Naive thymus-derived CD4-positive, alpha-beta T cell (primary cell): ENCODE results near the gene COLQ. TPM values are rescaled to one million over a fixed set of nuclear protein-coding genes. Genes with fewer than 3 reads are reported as not detected.

ENCODE experiments used
- ATAC-seq: fragments of 150-1000 bp; cut with Tn5 transposase; 2 replicates; pipeline ENCODE4 v1.10.0; 2021; ENCODE audit warnings: mild to moderate bottlenecking, moderate library complexity
- CTCF ChIA-PET: fragments of 350-600 bp; sonication (Branson Sonifier 250); formaldehyde crosslinking; loops from one replicate; lab custom pipeline; 2021; ENCODE audit warnings: antibody characterized with exemption; lab: Charles Lee
- POLR2A ChIA-PET: fragments of 350-600 bp; sonication (Branson Sonifier 250); formaldehyde crosslinking; loops from one replicate; lab custom pipeline; 2021; ENCODE audit warnings: antibody characterized with exemption, inconsistent platforms; lab: Charles Lee
- DNase-seq, 9 donors: peaks; one replicate each; pipeline versions ENCODE4 v3.0.0 to v3.0.0-alpha.2; 2020 to 2022; ENCODE audit warnings: mixed read lengths in 1 of 9
- H3K27ac ChIP-seq: one replicate; pipeline ENCODE4 v1.7.0; 2013; ENCODE audit warnings: mild to moderate bottlenecking, low read depth, low read length, moderate library complexity
- H3K27me3 ChIP-seq, 2 donors: one replicate each; pipeline ENCODE4 v1.7.0; 2013; ENCODE audit warnings: low read length in 2 of 2, mild to moderate bottlenecking in 2 of 2, moderate library complexity in 2 of 2; ENCODE audit not compliant: control insufficient read depth in 2 of 2, insufficient read depth in 2 of 2
- H3K36me3 ChIP-seq, 3 experiments: 1 replicate in 2 of 3; 2 replicates in 1 of 3; pipeline ENCODE4 v1.7.0; 2013; ENCODE audit warnings: low read length in 3 of 3, mild to moderate bottlenecking in 3 of 3, moderate library complexity in 1 of 3; ENCODE audit not compliant: insufficient read depth in 3 of 3, control insufficient read depth in 2 of 3
- H3K4me1 ChIP-seq, 2 donors: one replicate each; pipeline ENCODE4 v1.7.0; 2013; ENCODE audit warnings: low read length in 2 of 2, mild to moderate bottlenecking in 2 of 2, moderate library complexity in 1 of 2; ENCODE audit not compliant: control insufficient read depth in 2 of 2, insufficient read depth in 2 of 2
- H3K4me3 ChIP-seq: 2 replicates; pipeline ENCODE4 v1.7.0; 2013; ENCODE audit warnings: mild to moderate bottlenecking, low read length
- H3K9me3 ChIP-seq, 3 experiments: 1 replicate in 2 of 3; 2 replicates in 1 of 3; pipeline ENCODE4 v1.7.0; 2013; ENCODE audit warnings: low read length in 3 of 3; ENCODE audit not compliant: control insufficient read depth in 2 of 3
- H3K27ac Mint-ChIP-seq, 9 donors: one replicate each; pipeline ENCODE4 v1.8.0; 2020 to 2022; ENCODE audit warnings: mixed read lengths in 9 of 9, mild to moderate bottlenecking in 8 of 9, moderate library complexity in 5 of 9, inconsistent platforms in 2 of 9
- H3K27me3 Mint-ChIP-seq, 5 donors: one replicate each; pipeline ENCODE4 v1.8.0; 2021 to 2022; ENCODE audit warnings: mixed read lengths in 5 of 5, mild to moderate bottlenecking in 1 of 5
- H3K36me3 Mint-ChIP-seq, 5 donors: one replicate each; pipeline ENCODE4 v1.8.0; 2020 to 2022; ENCODE audit warnings: mixed read lengths in 5 of 5, mild to moderate bottlenecking in 3 of 5, inconsistent platforms in 1 of 5
- H3K4me1 Mint-ChIP-seq, 7 donors: one replicate each; pipeline ENCODE4 v1.8.0; 2020 to 2022; ENCODE audit warnings: mixed read lengths in 7 of 7, mild to moderate bottlenecking in 3 of 7, inconsistent platforms in 1 of 7
- H3K4me3 Mint-ChIP-seq, 10 donors: one replicate each; pipeline ENCODE4 v1.8.0; 2020 to 2022; ENCODE audit warnings: mild to moderate bottlenecking in 10 of 10, mixed read lengths in 10 of 10, moderate library complexity in 6 of 10, inconsistent platforms in 2 of 10
- H3K9me3 Mint-ChIP-seq, 11 donors: one replicate each; pipeline ENCODE4 v1.8.0; 2020 to 2022; ENCODE audit warnings: mixed read lengths in 11 of 11, mild to moderate bottlenecking in 4 of 11, inconsistent platforms in 1 of 11, moderate library complexity in 1 of 11
- intact Hi-C, 2 donors: fragments of 100-400 bp; cut with micrococcal nuclease; formaldehyde crosslinking; loops; one replicate each; pipeline ENCODE4 v1.15.1; 2023
- polyA plus RNA-seq, 2 donors: library from polyadenylated mRNA; unstranded; fragments of 300-500 nt; fragmentation: Illumina TruSeq; gene quantifications; one replicate each; pipeline ENCODE4 v1.2.3, GENCODE V29; 2021
- total RNA-seq, 6 experiments: library from RNA in 5 of 6; stranded (reverse) in 5 of 6; gene quantifications; 1 replicate in 5 of 6; 2 replicates in 1 of 6; pipeline ENCODE4 v1.2.3 and lab custom pipeline; 2021 to 2026

The COLQ gene
- total and polyA plus RNA-seq, 7 experiments from 2014 or later = 0.26 to 6.6 (median 3.7) TPM

DNA sequence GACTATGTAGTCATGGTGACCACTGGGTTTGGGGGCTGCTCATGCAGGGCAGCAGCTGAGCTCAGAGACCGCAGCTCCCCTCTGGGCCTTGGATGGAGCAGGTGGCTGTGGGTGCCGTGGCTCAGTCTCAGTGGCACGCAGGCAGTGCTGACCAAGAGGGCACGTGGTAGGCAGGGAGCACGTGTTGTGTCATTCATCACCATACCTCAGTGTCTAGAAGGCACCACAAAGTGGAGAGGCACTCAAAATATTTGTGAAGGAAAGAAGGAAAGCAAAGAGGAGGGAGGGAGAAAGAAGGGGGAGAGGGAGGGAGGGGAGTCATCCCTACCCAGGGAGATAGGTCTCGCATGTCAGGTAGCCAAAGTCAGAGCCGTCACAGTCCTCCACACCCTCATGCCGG is 68.0 kb downstream of the COLQ start:
- DNase-seq (no peak), ATAC-seq (no peak)
- Mint-ChIP-seq H3K9me3 (peaks cover 0 to 5% (median 0%) of the 10 kb centered on the region in 11 donors), H3K27me3 (no peaks in the 10 kb centered on the region), H3K4me3 (no peak overlapping the region), H3K4me1 (peaks cover 0 to 8% (median 0%) of the 10 kb centered on the region in 7 donors), H3K27ac (no peak overlapping the region), H3K36me3 (peaks cover 0 to 24% (median 5%) of the 10 kb centered on the region in 5 donors)
- Histone ChIP-seq H3K4me3 (no peak overlapping the region), H3K9me3 (no peaks in the 10 kb centered on the region), H3K36me3 (peaks cover 0 to 4% (median 0%) of the 10 kb centered on the region in 3 experiments), H3K27me3 (no peaks in the 10 kb centered on the region), H3K27ac (no peak overlapping the region), H3K4me1 (no peaks in the 10 kb centered on the region)
- ChIA-PET POLR2A (no interaction called here), CTCF (interaction anchor here (1.4 kb wide), 1 partner anchor 75 kb away, joined by 3 read pairs; no protein-coding TSS in a partner anchor)
- intact Hi-C loops = no loop called here

DNA sequence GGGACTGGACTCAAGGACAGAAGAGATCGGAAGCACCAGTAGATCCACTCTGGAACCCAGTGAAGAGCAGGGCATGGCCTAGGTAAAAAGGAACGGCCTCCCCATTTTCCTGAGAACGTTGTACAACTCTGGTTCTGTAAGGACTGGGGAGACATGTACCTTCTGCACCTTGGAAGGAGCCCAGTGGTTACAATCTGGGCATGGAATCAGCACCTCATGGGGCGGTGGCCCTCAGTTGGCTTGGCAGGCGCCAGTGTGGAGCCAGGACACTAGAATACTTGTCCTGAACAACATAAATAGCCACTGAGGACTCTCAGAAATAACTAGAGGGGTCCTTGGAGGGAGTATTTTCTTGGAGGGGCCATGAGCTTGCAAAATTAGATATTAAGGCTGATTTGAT is 68.5 kb downstream of the COLQ start:
- no peak for ATAC-seq
- Histone ChIP-seq H3K4me1 (no peaks in the 10 kb centered on the region), H3K27ac (no peak overlapping the region), H3K4me3 (no peak overlapping the region), H3K27me3 (no peaks in the 10 kb centered on the region), H3K9me3 (no peaks in the 10 kb centered on the region), H3K36me3 (peaks cover 0 to 4% (median 0%) of the 10 kb centered on the region in 3 experiments)
- H3K36me3 Mint-ChIP-seq = peaks cover 0 to 19% (median 1%) of the 10 kb centered on the region in 5 donors
- H3K4me1 Mint-ChIP-seq = peaks cover 0 to 8% (median 0%) of the 10 kb centered on the region in 7 donors
- DNase-seq = no peak
- POLR2A ChIA-PET = no interaction called here
- no peaks in the 10 kb centered on the region for H3K27me3 Mint-ChIP-seq
- CTCF ChIA-PET = no interaction called here
- H3K4me3 Mint-ChIP-seq = no peak overlapping the region
- no peaks in the 10 kb centered on the region for H3K9me3 Mint-ChIP-seq
- H3K27ac Mint-ChIP-seq = no peak overlapping the region
- intact Hi-C loops = no loop called here

DNA sequence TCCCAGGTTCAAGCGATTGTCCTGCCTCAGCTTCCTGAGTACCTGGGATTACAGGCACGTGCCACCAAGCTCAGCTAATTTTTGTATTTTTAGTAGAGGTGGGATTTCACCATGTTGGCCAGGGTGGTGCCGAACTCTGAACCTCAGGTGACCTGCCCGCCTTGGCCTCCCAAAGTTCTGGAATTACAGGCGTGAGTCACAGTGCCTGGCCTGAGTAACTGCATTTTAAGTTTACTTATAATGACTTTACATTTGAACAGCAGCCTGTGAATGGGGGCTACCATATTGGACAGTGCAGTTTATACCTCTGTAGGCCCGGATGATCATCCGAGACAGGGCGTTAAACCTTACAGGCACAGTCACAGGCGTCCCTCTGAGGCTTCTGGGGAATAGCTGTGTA is 69.3 kb downstream of the COLQ start:
- Histone ChIP-seq H3K27me3 (no peaks in the 10 kb centered on the region), H3K4me1 (no peaks in the 10 kb centered on the region), H3K27ac (no peak overlapping the region), H3K9me3 (no peaks in the 10 kb centered on the region), H3K4me3 (no peak overlapping the region), H3K36me3 (peaks cover 0 to 4% (median 0%) of the 10 kb centered on the region in 3 experiments)
- no peak overlapping the region for H3K4me3 Mint-ChIP-seq
- POLR2A ChIA-PET = no interaction called here
- H3K27ac Mint-ChIP-seq = no peak overlapping the region
- CTCF ChIA-PET = no interaction called here
- DNase-seq (no peak), ATAC-seq (no peak)
- peaks cover 0 to 19% (median 1%) of the 10 kb centered on the region in 5 donors for H3K36me3 Mint-ChIP-seq
- peaks cover 0 to 8% (median 0%) of the 10 kb centered on the region in 7 donors for H3K4me1 Mint-ChIP-seq
- intact Hi-C loops = no loop called here
- no peaks in the 10 kb centered on the region for H3K9me3 Mint-ChIP-seq
- H3K27me3 Mint-ChIP-seq = no peaks in the 10 kb centered on the region

DNA sequence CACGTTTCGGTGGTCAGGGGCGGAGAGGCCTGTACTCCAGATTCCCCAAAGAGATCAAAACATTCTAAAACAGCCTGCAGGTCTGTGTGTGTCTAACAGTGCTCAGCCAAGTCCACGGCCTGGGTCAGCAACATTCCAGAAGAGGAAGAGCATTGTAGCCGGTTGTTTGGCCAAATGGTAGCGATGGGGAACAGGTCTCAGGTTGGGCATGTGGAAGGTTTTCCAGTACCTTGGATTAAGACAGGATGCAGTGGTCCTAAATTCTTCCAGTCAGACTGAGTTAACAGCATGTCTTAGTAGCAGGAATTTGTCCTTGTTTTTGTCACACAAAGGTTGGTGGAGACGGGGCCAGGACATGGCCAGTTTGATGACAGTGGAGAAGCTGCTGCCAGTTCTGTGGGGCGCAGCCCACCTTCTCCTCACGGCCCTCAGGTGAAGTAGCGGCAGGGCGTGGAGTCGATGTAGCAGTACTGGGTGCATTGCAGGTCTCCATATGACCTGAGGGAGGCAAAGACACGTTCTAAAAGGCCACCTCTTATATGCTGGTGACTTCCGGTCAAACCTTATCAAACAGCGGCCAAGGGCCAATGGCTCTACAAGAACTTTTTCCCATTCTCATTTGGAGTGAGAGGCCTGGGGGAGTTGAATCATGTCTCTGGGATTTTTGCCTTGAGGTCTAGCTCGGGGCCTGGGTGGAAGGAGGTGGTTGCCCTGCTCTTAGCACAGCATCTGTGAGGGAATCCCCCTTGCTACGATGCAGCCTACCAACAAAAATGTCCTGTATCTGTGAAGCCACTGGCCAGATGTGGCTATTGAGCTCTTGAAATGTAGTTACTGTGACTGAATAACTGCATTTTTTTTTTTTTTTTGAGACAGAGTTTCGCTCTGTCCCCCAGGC is 70.0 kb downstream of the COLQ start:
- Mint-ChIP-seq H3K27ac (peak overlapping the region in 2 of 9 donors; percentile 9 to 25), H3K36me3 (peaks cover 0 to 19% (median 3%) of the 10 kb centered on the region in 5 donors), H3K4me3 (no peak overlapping the region), H3K9me3 (no peaks in the 10 kb centered on the region), H3K27me3 (no peaks in the 10 kb centered on the region), H3K4me1 (peaks cover 0 to 8% (median 0%) of the 10 kb centered on the region in 7 donors)
- no peak overlapping the region for H3K4me3 ChIP-seq
- DNase-seq (no peak), ATAC-seq (no peak)
- no peaks in the 10 kb centered on the region for H3K4me1 ChIP-seq
- H3K27ac ChIP-seq = no peak overlapping the region
- intact Hi-C loops = no loop called here
- peaks cover 0 to 4% (median 0%) of the 10 kb centered on the region in 3 experiments for H3K36me3 ChIP-seq
- ChIA-PET POLR2A (no interaction called here), CTCF (no interaction called here)
- no peaks in the 10 kb centered on the region for H3K27me3 ChIP-seq
- no peaks in the 10 kb centered on the region for H3K9me3 ChIP-seq

DNA sequence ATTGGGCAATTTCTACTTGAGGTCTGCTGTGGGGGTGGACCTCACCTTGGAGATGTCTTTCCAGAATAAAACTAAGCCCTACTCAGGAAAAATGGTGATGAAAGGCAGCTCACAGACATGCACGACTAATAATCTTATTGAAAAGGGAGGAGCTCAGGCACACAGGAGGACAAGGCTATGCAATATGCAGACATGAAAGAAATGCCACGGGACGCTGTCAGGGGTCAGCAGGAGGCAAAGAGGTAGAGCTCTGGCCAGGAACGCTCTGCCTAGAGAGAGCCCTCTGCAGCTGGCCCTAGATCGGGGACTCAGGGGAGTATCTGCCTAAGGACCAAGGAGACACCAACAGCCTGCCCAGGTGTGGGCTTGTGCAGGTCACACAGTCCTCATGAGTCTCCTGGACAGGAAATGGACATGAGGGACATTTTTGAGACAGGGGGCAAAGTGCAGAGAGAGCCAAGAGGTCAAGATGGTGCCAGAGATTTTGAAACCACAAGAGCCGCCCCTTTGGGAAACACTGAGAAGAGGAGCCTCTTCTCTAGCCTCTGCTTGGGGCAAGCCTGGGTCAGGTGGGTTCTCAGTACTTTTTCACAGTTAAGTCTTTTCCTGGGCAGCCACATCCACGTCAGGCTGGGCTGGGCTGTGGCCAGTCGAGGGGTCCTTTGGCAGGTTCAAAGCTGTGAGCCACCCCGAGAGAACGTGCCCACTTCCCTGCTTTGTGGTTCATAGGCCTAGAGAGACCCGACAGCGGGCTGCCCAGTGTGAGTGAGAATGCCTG is 70.9 kb downstream of the COLQ start:
- intact Hi-C loops = no loop called here
- Histone ChIP-seq H3K36me3 (peaks cover 0 to 4% (median 0%) of the 10 kb centered on the region in 3 experiments), H3K9me3 (no peaks in the 10 kb centered on the region), H3K27me3 (no peaks in the 10 kb centered on the region), H3K4me3 (no peak overlapping the region), H3K4me1 (no peaks in the 10 kb centered on the region), H3K27ac (no peak overlapping the region)
- no peak for DNase-seq
- H3K27me3 Mint-ChIP-seq = no peaks in the 10 kb centered on the region
- POLR2A ChIA-PET = no interaction called here
- peak; percentile 8 for ATAC-seq
- H3K4me1 Mint-ChIP-seq = peaks cover 0 to 8% (median 0%) of the 10 kb centered on the region in 7 donors
- no peaks in the 10 kb centered on the region for H3K9me3 Mint-ChIP-seq
- no peak overlapping the region for H3K4me3 Mint-ChIP-seq
- CTCF ChIA-PET = interaction anchor here (1.0 kb wide), 1 partner anchor 18 kb away, joined by 3 read pairs; no protein-coding TSS in a partner anchor
- H3K27ac Mint-ChIP-seq = peak overlapping the region in 1 of 9 donors; percentile 9
- H3K36me3 Mint-ChIP-seq = peaks cover 0 to 23% (median 2%) of the 10 kb centered on the region in 5 donors

DNA sequence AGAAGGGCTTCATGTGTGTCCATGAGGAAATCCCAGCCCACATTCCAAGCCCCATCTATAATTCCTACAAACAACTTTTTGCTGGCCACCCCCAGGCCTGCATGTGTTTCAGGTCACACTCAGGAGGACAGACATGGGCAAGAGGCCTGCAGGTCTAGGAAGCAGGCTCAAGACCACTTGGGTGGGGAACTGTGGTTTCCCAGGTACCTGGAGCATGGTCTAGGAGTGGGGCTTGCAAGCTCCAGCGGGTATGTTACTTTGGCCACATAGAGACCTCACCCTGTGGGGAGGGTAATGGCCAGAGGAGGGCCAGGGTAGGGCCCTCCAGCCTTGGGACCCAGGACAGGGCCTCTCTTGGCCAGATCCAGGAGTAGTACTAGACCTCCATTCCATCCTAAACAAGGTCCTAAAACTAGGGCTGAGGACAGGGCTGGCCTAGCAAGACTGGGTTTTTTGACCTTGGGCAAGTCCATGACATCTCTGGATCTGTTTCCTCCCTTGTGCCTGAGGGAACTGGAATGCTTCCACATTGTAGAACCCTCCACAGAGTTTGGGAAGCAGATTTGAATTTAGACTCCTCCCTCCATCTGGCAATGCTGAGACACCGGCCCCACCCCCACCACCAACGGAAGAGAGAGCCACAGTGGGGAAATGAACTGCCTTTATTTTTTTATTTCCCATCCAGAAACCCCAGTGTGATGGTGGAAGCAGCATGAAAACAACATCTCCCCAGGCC is 71.8 kb downstream of the COLQ start:
- Histone ChIP-seq H3K4me1 (no peaks in the 10 kb centered on the region), H3K36me3 (peaks cover 0 to 4% (median 0%) of the 10 kb centered on the region in 3 experiments), H3K9me3 (no peaks in the 10 kb centered on the region), H3K27me3 (no peaks in the 10 kb centered on the region), H3K27ac (no peak overlapping the region), H3K4me3 (no peak overlapping the region)
- Mint-ChIP-seq H3K27me3 (no peaks in the 10 kb centered on the region), H3K4me3 (no peak overlapping the region), H3K27ac (no peak overlapping the region), H3K4me1 (peaks cover 0 to 8% (median 0%) of the 10 kb centered on the region in 7 donors), H3K9me3 (no peaks in the 10 kb centered on the region), H3K36me3 (peaks cover 3 to 29% (median 4%) of the 10 kb centered on the region in 5 donors)
- DNase-seq (no peak), ATAC-seq (no peak)
- CTCF ChIA-PET = interaction anchor here (1.0 kb wide), 1 partner anchor 19 kb away, joined by 3 read pairs; no protein-coding TSS in a partner anchor
- POLR2A ChIA-PET = no interaction called here
- intact Hi-C loops = no loop called here
